B cell (primary cell): ENCODE data around the gene KLF11. TPM values are rescaled to one million over a fixed set of nuclear protein-coding genes. Genes with fewer than 3 reads are reported as not detected.
"Not testable (repeated sequence)": the region's sequence is repeated elsewhere in the genome, so short reads cannot be mapped to it uniquely, and the experiment has no call there.

ENCODE experiments used
- ATAC-seq: fragments of 200-7000 bp; cut with Tn5 transposase; one replicate; pipeline ENCODE4 v1.10.0; 2021; ENCODE audit warnings: low read depth, mild to moderate bottlenecking, moderate number of reproducible peaks, moderate library complexity
- CTCF ChIA-PET: fragments of 350-600 bp; sonication (Branson Sonifier 250); formaldehyde crosslinking; loops from one replicate; lab custom pipeline; 2021; ENCODE audit warnings: antibody characterized with exemption, inconsistent platforms; lab: Charles Lee
- POLR2A ChIA-PET: fragments of 350-600 bp; sonication (Branson Sonifier 250); formaldehyde crosslinking; loops from one replicate; lab custom pipeline; 2021; ENCODE audit warnings: antibody characterized with exemption; lab: Charles Lee
- DNase-seq: peaks from one replicate; pipeline ENCODE4 v3.0.0; 2013
- H2AFZ ChIP-seq: 2 replicates; pipeline ENCODE4 v1.6.1; 2012; ENCODE audit warnings: mild to moderate bottlenecking, low read depth, low read length; ENCODE audit not compliant: insufficient read depth, poor library complexity, severe bottlenecking
- H3K27ac ChIP-seq, 2 donors: 1 replicate in 1 of 2; 2 replicates in 1 of 2; pipeline ENCODE4 v1.5.1; 2012 to 2013; ENCODE audit warnings: low read length in 2 of 2, mild to moderate bottlenecking in 2 of 2, moderate library complexity in 1 of 2
- H3K27me3 ChIP-seq, 4 experiments: fragments of 200-600 bp in 1 of 4; sonication (generic) in 1 of 4; replicated peaks in 1 of 4; 1 replicate in 2 of 4; 2 replicates in 2 of 4; pipeline versions ENCODE4 v1.6.1 to v1.7.0; 2013 to 2016; ENCODE audit warnings: low read length in 3 of 4, mild to moderate bottlenecking in 2 of 4, mixed read lengths in 1 of 4, moderate library complexity in 1 of 4; ENCODE audit not compliant: insufficient read depth in 4 of 4, control insufficient read depth in 3 of 4; ENCODE audit errors: control extremely low read depth in 1 of 4
- H3K36me3 ChIP-seq, 2 experiments: replicated peaks in 1 of 2; 1 replicate in 1 of 2; 2 replicates in 1 of 2; pipeline versions ENCODE4 v1.6.1 to v1.7.1; 2013; ENCODE audit warnings: low read length in 1 of 2; ENCODE audit not compliant: insufficient read depth in 2 of 2, control insufficient read depth in 1 of 2; ENCODE audit errors: control extremely low read depth in 1 of 2, extremely low read depth in 1 of 2
- H3K4me1 ChIP-seq, 2 donors: fragments of 200-600 bp in 1 of 2; sonication (generic) in 1 of 2; 1 replicate in 1 of 2; 2 replicates in 1 of 2; pipeline versions ENCODE4 v1.5.1 to v1.6.1; 2013 to 2017; ENCODE audit warnings: low read length in 2 of 2; ENCODE audit not compliant: control insufficient read depth in 2 of 2, insufficient read depth in 2 of 2
- H3K4me2 ChIP-seq: replicated peaks from 2 replicates; pipeline ENCODE3; 2012; ENCODE audit warnings: mild to moderate bottlenecking, low read depth, low read length; ENCODE audit not compliant: poor library complexity, severe bottlenecking
- H3K4me3 ChIP-seq, 5 experiments: fragments of 200-600 bp in 1 of 5; sonication (generic) in 1 of 5; 1 replicate in 3 of 5; 2 replicates in 2 of 5; pipeline versions ENCODE4 v1.5.1 to v1.7.0; 2011 to 2016; ENCODE audit warnings: low read length in 4 of 5, mild to moderate bottlenecking in 4 of 5, low read depth in 2 of 5, control low read depth in 1 of 5, moderate library complexity in 1 of 5; ENCODE audit not compliant: insufficient read depth in 1 of 5; ENCODE audit errors: control extremely low read depth in 1 of 5, extremely low read depth in 1 of 5
- H3K79me2 ChIP-seq: fragments of 200-600 bp; sonication (generic); one replicate; pipeline ENCODE4 v1.6.0; 2016; ENCODE audit warnings: low read length; ENCODE audit not compliant: control insufficient read depth, insufficient read depth
- H3K9ac ChIP-seq: fragments of 200-600 bp; sonication (generic); 2 replicates; pipeline ENCODE4 v1.6.1; 2017; ENCODE audit warnings: mild to moderate bottlenecking, low read length, moderate library complexity
- H3K9me3 ChIP-seq, 3 donors: one replicate each; pipeline versions ENCODE4 v1.6.1 to v1.7.1; 2013; ENCODE audit warnings: low read length in 2 of 3; ENCODE audit not compliant: control insufficient read depth in 2 of 3, insufficient read depth in 1 of 3; ENCODE audit errors: control extremely low read depth in 1 of 3
- H4K20me1 ChIP-seq: 2 replicates; pipeline ENCODE4 v1.6.0; 2012; ENCODE audit warnings: mild to moderate bottlenecking, low read length; ENCODE audit not compliant: insufficient read depth, control insufficient read depth, poor library complexity, severe bottlenecking
- H3K27ac Mint-ChIP-seq: one replicate; pipeline ENCODE4 v1.8.0; 2021; ENCODE audit warnings: mixed read lengths
- H3K27me3 Mint-ChIP-seq: one replicate; pipeline ENCODE4 v1.8.0; 2021; ENCODE audit warnings: mixed read lengths
- H3K4me1 Mint-ChIP-seq: one replicate; pipeline ENCODE4 v1.8.0; 2021; ENCODE audit warnings: mixed read lengths
- H3K4me3 Mint-ChIP-seq: one replicate; pipeline ENCODE4 v1.8.0; 2021; ENCODE audit warnings: mixed read lengths
- H3K9me3 Mint-ChIP-seq: one replicate; pipeline ENCODE4 v1.8.0; 2022; ENCODE audit warnings: mixed read lengths; ENCODE audit not compliant: insufficient read depth
- EZH2 ChIP-seq: IDR thresholded peaks from 2 replicates; pipeline ENCODE4 v1.6.1; 2012; ENCODE audit warnings: borderline replicate concordance, low read depth, mild to moderate bottlenecking, moderate library complexity, low read length; ENCODE audit not compliant: insufficient read depth, poor library complexity, severe bottlenecking
- WGBS: methylation state at CpG from one replicate; pipeline ENCODE4 v1.1.5; 2013; ENCODE audit warnings: missing lambda C conversion rate; ENCODE audit not compliant: insufficient coverage; 5-methylcytosine and 5-hydroxymethylcytosine counted together
- intact Hi-C: fragments of 100-400 bp; cut with micrococcal nuclease; formaldehyde crosslinking; loops from one replicate; pipeline ENCODE4 v1.10.0; 2022
- polyA plus RNA-seq: library from polyadenylated mRNA; depleted of rRNA; stranded (reverse); fragments of >200 nt; gene quantifications from 2 replicates; pipeline ENCODE4 v1.2.3, GENCODE V29; 2012
- total RNA-seq, 2 donors: library from RNA; stranded (reverse); fragments of 120-200 nt in 1 of 2; gene quantifications; 1 replicate in 1 of 2; 2 replicates in 1 of 2; pipeline versions ENCODE4 v1.2.3 to v1.2.4, GENCODE V29; 2013 to 2022
- TF ChIP-seq, protein P1 (sequence below): fragments of 200-600 bp; IDR thresholded peaks from one replicate; pipeline ENCODE4 v1.8.0; 2022; ENCODE audit warnings: antibody characterized with exemption, mild to moderate bottlenecking

The KLF11 gene
- total and polyA plus RNA-seq, 2 donors (not counting 1 experiment from before 2014, with no cell fraction given), result 20.8 to 48.4 TPM

DNA sequence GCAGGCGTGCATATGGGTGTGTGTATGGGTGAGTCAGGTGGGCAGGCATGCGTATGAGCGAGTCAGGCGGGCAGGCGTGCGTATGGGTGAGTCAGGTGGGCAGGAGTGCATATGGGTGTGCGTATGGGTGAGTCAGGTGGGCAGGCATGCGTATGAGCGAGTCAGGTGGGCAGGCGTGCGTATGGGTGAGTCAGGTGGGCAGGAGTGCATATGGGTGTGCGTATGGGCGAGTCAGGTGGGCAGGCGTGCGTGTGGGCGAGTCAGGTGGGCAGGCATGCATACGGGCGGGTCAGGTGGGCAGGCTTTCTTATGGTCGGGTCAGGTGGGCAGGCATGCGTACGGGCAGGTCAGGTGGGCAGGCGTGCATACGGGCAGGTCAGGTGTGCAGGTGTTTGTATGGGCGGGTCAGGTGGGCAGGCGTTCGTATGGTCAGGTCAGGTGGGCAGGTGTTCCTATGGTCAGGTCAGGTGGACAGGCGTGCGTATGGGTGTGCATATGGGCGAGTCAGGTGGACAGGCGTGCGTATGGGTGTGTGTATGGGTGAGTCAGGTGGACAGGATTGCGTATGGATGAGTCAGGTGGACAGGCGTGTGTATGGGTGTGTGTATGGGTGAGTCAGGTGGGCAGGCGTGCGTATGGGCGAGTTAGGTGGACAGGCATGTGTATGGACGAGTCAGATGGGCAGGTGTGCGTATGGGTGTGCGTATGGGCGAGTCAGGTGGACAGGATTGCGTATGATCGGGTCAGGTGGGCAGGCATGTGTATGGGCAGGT is 28.7 kb upstream of the KLF11 start:
- Histone ChIP-seq H3K4me2 (no peak overlapping the region), H3K36me3 (no peaks in the 10 kb centered on the region), H3K9me3 (peaks cover 0 to 20% (median 0%) of the 10 kb centered on the region in 3 donors), H3K4me1 (no peaks in the 10 kb centered on the region), H4K20me1 (no peaks in the 10 kb centered on the region), H3K9ac (no peak overlapping the region), H2AFZ (no peak overlapping the region), H3K27me3 (no peaks in the 10 kb centered on the region), H3K4me3 (no peak overlapping the region), H3K27ac (no peak overlapping the region), H3K79me2 (no peaks in the 10 kb centered on the region)
- intact Hi-C loops, result no loop called here
- DNase-seq, result no peak
- Mint-ChIP-seq H3K9me3 (peaks cover 2% of the 10 kb centered on the region), H3K27ac (no peak overlapping the region), H3K27me3 (peaks cover 12% of the 10 kb centered on the region), H3K4me1 (no peaks in the 10 kb centered on the region), H3K4me3 (no peak overlapping the region)
- 95% methylated on average over 35 of the region's 42 CpGs for WGBS
- TF ChIP-seq, protein P1, sequence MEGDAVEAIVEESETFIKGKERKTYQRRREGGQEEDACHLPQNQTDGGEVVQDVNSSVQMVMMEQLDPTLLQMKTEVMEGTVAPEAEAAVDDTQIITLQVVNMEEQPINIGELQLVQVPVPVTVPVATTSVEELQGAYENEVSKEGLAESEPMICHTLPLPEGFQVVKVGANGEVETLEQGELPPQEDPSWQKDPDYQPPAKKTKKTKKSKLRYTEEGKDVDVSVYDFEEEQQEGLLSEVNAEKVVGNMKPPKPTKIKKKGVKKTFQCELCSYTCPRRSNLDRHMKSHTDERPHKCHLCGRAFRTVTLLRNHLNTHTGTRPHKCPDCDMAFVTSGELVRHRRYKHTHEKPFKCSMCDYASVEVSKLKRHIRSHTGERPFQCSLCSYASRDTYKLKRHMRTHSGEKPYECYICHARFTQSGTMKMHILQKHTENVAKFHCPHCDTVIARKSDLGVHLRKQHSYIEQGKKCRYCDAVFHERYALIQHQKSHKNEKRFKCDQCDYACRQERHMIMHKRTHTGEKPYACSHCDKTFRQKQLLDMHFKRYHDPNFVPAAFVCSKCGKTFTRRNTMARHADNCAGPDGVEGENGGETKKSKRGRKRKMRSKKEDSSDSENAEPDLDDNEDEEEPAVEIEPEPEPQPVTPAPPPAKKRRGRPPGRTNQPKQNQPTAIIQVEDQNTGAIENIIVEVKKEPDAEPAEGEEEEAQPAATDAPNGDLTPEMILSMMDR, result no peak
- TF ChIP-seq EZH2, result no peak
- no peak for ATAC-seq
- ChIA-PET POLR2A (no interaction called here), CTCF (no interaction called here)

GRCh38 chr2:10015376-10015989 is 27.9 kb upstream of the KLF11 start:
- DNase-seq, POLR2A ChIA-PET, intact Hi-C loops, H3K27ac Mint-ChIP-seq, H3K27ac ChIP-seq, ATAC-seq, H3K9me3 Mint-ChIP-seq, H3K4me3 Mint-ChIP-seq, H2AFZ ChIP-seq, H3K4me2 ChIP-seq, H3K36me3 ChIP-seq, H3K4me1 Mint-ChIP-seq, H3K4me1 ChIP-seq, H3K9ac ChIP-seq, H3K27me3 ChIP-seq, H4K20me1 ChIP-seq, CTCF ChIA-PET, H3K79me2 ChIP-seq, H3K4me3 ChIP-seq: not testable (repeated sequence)
- H3K9me3 ChIP-seq, result peaks cover 0 to 20% (median 0%) of the 10 kb centered on the region in 3 donors
- 98% methylated on average over 30 of the region's 44 CpGs for WGBS
- H3K27me3 Mint-ChIP-seq, result peaks cover 12% of the 10 kb centered on the region
